Spleen (tissue), 11 donors: ENCODE data around the gene ARPC5. TPM values are rescaled to one million over a fixed set of nuclear protein-coding genes. Genes with fewer than 3 reads are reported as not detected.
A peak's percentile ranks its signal among the peaks of the same experiment; 100 is the strongest.

ENCODE experiments used
- DNase-seq: peaks from one replicate; pipeline ENCODE4 v3.0.0-alpha.2; 2020
- H3K27ac ChIP-seq, 8 donors: fragments of 200-600 bp; sonication (generic) in 7 of 8; 1 replicate in 4 of 8; 2 replicates in 4 of 8; pipeline versions ENCODE4 v1.5.0 to v1.8.0; 2016 to 2021; ENCODE audit warnings: inconsistent platforms in 4 of 8, mild to moderate bottlenecking in 4 of 8, moderate library complexity in 1 of 8
- H3K27me3 ChIP-seq, 7 donors: fragments of 200-600 bp; sonication (generic) in 6 of 7; replicated peaks in 1 of 7; 1 replicate in 4 of 7; 2 replicates in 3 of 7; pipeline versions ENCODE4 v1.5.0 to v1.8.0; 2016 to 2021; ENCODE audit warnings: inconsistent platforms in 3 of 7, mild to moderate bottlenecking in 1 of 7
- H3K36me3 ChIP-seq, 6 donors: fragments of 200-600 bp; sonication (generic) in 5 of 6; 1 replicate in 4 of 6; 2 replicates in 2 of 6; pipeline versions ENCODE4 v1.5.0 to v1.8.0; 2016 to 2021; ENCODE audit warnings: inconsistent platforms in 2 of 6
- H3K4me1 ChIP-seq, 6 donors: fragments of 200-600 bp; sonication (generic) in 5 of 6; 1 replicate in 3 of 6; 2 replicates in 3 of 6; pipeline versions ENCODE4 v1.5.0 to v1.8.0; 2016 to 2021; ENCODE audit warnings: inconsistent platforms in 3 of 6
- H3K4me3 ChIP-seq, 8 donors: fragments of 200-600 bp; sonication (generic) in 7 of 8; 1 replicate in 4 of 8; 2 replicates in 4 of 8; pipeline versions ENCODE4 v1.5.0 to v1.8.0; 2016 to 2021; ENCODE audit warnings: inconsistent platforms in 4 of 8, mild to moderate bottlenecking in 4 of 8, moderate library complexity in 2 of 8
- H3K9me3 ChIP-seq, 8 donors: fragments of 200-600 bp; sonication (generic) in 7 of 8; 1 replicate in 4 of 8; 2 replicates in 4 of 8; pipeline versions ENCODE4 v1.5.0 to v1.8.0; 2016 to 2021; ENCODE audit warnings: inconsistent platforms in 4 of 8
- CTCF ChIP-seq, 11 experiments: fragments of 200-600 bp in 7 of 11; fragments of 450-650 bp in 4 of 11; sonication (generic) in 4 of 11; IDR thresholded peaks in 8 of 11; conservative IDR thresholded peaks in 3 of 11; 1 replicate in 7 of 11; 2 replicates in 4 of 11; pipeline versions ENCODE4 v1.4.0 to v1.8.0; 2016 to 2021; ENCODE audit warnings: antibody characterized with exemption in 11 of 11, inconsistent platforms in 4 of 11, mild to moderate bottlenecking in 1 of 11
- POLR2A ChIP-seq, 3 donors: fragments of 450-650 bp; IDR thresholded peaks; one replicate each; pipeline ENCODE4 v1.5.1; 2017; ENCODE audit warnings: antibody characterized with exemption in 3 of 3, mild to moderate bottlenecking in 1 of 3
- POLR2AphosphoS5 ChIP-seq, 3 donors: sonication (generic); formaldehyde crosslinking; IDR thresholded peaks; one replicate each; pipeline ENCODE4 v1.5.1; 2017; ENCODE audit warnings: antibody characterized with exemption in 3 of 3
- WGBS, 5 donors: extraction: QIAGEN DNeasy Blood & Tissue Kit in 3 of 5; methylation state at CpG; one replicate each; pipeline versions ENCODE4 v1.1.5 to v1.1.7; 2013 to 2018; 5-methylcytosine and 5-hydroxymethylcytosine counted together
- intact Hi-C: fragments of 100-400 bp; cut with DNase I; formaldehyde crosslinking; loops from one replicate; pipeline ENCODE4 v1.15.0; 2023; ENCODE audit warnings: low total_unique reads
- polyA plus RNA-seq, 3 donors: library from polyadenylated mRNA; stranded (reverse); fragments of 200-250 nt; gene quantifications; one replicate each; pipeline ENCODE4 v1.2.1, GENCODE V29; 2013
- total RNA-seq, 7 donors: library from RNA; depleted of rRNA in 3 of 7; stranded (reverse); fragments of >200 nt in 3 of 7; fragmentation: NEBNext Ultra II Directional in 4 of 7; extraction: Animal tissue kit (Norgen Biotek cat#: 25700) in 4 of 7; gene quantifications; one replicate each; pipeline versions ENCODE4 v1.1.0 to v1.2.1, GENCODE V29; 2016 to 2021
- donor health status: healthy with polysubstance abuse.
- donor health status: DM: no; HTN: no; CAD: no; lungs with moderate emphysema.
- donor health status: DM: no; HTN: no; CAD: no.
- donor health status: Bipolar disorder and iron deficiency.
- donor health status: healthy.
- donor health status: DM: no; HTN: no; CAD: no.
- donor health status: DM: yes; HTN: yes; CAD: no.

Gene ARPC5
- total and polyA plus RNA-seq, 10 donors = 122 to 221 (median 178) TPM

- Histone ChIP-seq H3K36me3 (no peaks in the 10 kb centered on the region), H3K27ac (peak overlapping the region in 2 of 8 donors; percentile 22 to 94), H3K4me1 (peaks cover 0 to 43% (median 17%) of the 10 kb centered on the region in 6 donors), H3K4me3 (no peak overlapping the region), H3K27me3 (no peaks in the 10 kb centered on the region), H3K9me3 (no peaks in the 10 kb centered on the region)
- no peak for TF ChIP-seq CTCF (IDR thresholded peaks at IDR 0.05 in 8 of 11, conservative IDR thresholded peaks at IDR 0.05 in 3 of 11)
- TF ChIP-seq POLR2AphosphoS5 (IDR thresholded peaks at IDR 0.05) = no peak
- no peak for TF ChIP-seq POLR2A (IDR thresholded peaks at IDR 0.05)
- WGBS, 5 donors = 82 to 89% (median 84%) methylated on average over 5 of the region's 5 CpGs
- intact Hi-C loops = no loop called here
- DNase-seq = no peak
These were observed 37.8 kb downstream of the ARPC5 start for GRCh38 chr1:183597656-183598347.

GRCh38 chr1:183596500-183596899 lies 39.1 kb downstream of the ARPC5 start:
- no peak overlapping the region for H3K27ac ChIP-seq
- intact Hi-C loops = no loop called here
- no peaks in the 10 kb centered on the region for H3K9me3 ChIP-seq
- H3K27me3 ChIP-seq = no peaks in the 10 kb centered on the region
- H3K4me3 ChIP-seq = no peak overlapping the region
- no peaks in the 10 kb centered on the region for H3K36me3 ChIP-seq
- peaks cover 0 to 46% (median 24%) of the 10 kb centered on the region in 6 donors for H3K4me1 ChIP-seq
- no peak for TF ChIP-seq POLR2AphosphoS5 (IDR thresholded peaks at IDR 0.05)
- no peak for TF ChIP-seq CTCF (IDR thresholded peaks at IDR 0.05 in 8 of 11, conservative IDR thresholded peaks at IDR 0.05 in 3 of 11)
- no peak for TF ChIP-seq POLR2A (IDR thresholded peaks at IDR 0.05)
- DNase-seq = no peak
- 82 to 93% (median 87%) methylated on average over 5 of the region's 5 CpGs for WGBS, 5 donors

GRCh38 chr1:183595537-183595936 lies 40.0 kb downstream of the ARPC5 start:
- no peaks in the 10 kb centered on the region for H3K27me3 ChIP-seq
- TF ChIP-seq POLR2AphosphoS5 (IDR thresholded peaks at IDR 0.05) = no peak
- TF ChIP-seq CTCF (IDR thresholded peaks at IDR 0.05 in 8 of 11, conservative IDR thresholded peaks at IDR 0.05 in 3 of 11) = no peak
- no peak for TF ChIP-seq POLR2A (IDR thresholded peaks at IDR 0.05)
- no peaks in the 10 kb centered on the region for H3K36me3 ChIP-seq
- no peak overlapping the region for H3K27ac ChIP-seq
- DNase-seq = no peak
- no peaks in the 10 kb centered on the region for H3K9me3 ChIP-seq
- H3K4me1 ChIP-seq = peaks cover 2 to 50% (median 33%) of the 10 kb centered on the region in 6 donors
- intact Hi-C loops = no loop called here
- H3K4me3 ChIP-seq = no peak overlapping the region
- 90 to 100% (median 100%) methylated on average over 2 of the region's 2 CpGs for WGBS, 5 donors

GRCh38 chr1:183593356-183593755 lies 42.2 kb downstream of the ARPC5 start:
- no peak for DNase-seq
- peak overlapping the region in 7 of 8 donors; percentile 33 to 98 (median 89) for H3K27ac ChIP-seq
- 30 to 50% (median 37%) methylated on average over 3 of the region's 3 CpGs for WGBS, 5 donors
- no peaks in the 10 kb centered on the region for H3K36me3 ChIP-seq
- TF ChIP-seq POLR2AphosphoS5 (IDR thresholded peaks at IDR 0.05) (peak in 1 of 3 donors; percentile 61), CTCF (IDR thresholded peaks at IDR 0.05 in 8 of 11, conservative IDR thresholded peaks at IDR 0.05 in 3 of 11) (no peak)
- intact Hi-C loops = no loop called here
- H3K4me1 ChIP-seq = peaks cover 2 to 60% (median 45%) of the 10 kb centered on the region in 6 donors
- H3K27me3 ChIP-seq = no peaks in the 10 kb centered on the region
- peak overlapping the region in 1 of 8 donors; percentile 11 for H3K4me3 ChIP-seq
- no peaks in the 10 kb centered on the region for H3K9me3 ChIP-seq
